GM06990 (cell line): Measurements from ENCODE around the gene CST4.

Source experiments
- DNase-seq: peaks from one replicate; pipeline ENCODE4 v3.0.0-alpha.2; 2011; ENCODE audit not compliant: insufficient read length; ENCODE audit errors: extremely low read depth
- H3K27me3 ChIP-seq: replicated peaks from 2 replicates; pipeline ENCODE4 v1.6.0; 2011; ENCODE audit warnings: low read length; ENCODE audit not compliant: control insufficient read depth, insufficient read depth
- H3K36me3 ChIP-seq: 2 replicates; pipeline ENCODE4 v1.5.1; 2011; ENCODE audit warnings: low read length; ENCODE audit not compliant: control insufficient read depth, insufficient read depth
- H3K4me3 ChIP-seq: replicated peaks from 2 replicates; pipeline ENCODE4 v1.5.1; 2011; ENCODE audit warnings: low read depth, mild to moderate bottlenecking, control low read depth, low read length
- CTCF ChIP-seq: IDR thresholded peaks from 2 replicates; pipeline ENCODE4 v1.5.1; 2011; ENCODE audit warnings: low read length, control low read depth, mild to moderate bottlenecking, inconsistent platforms; ENCODE audit not compliant: insufficient read depth, poor library complexity, severe bottlenecking

The CST4 gene

GRCh38 chr20:23640671-23641667 is 47.9 kb downstream of the CST4 start:
- H3K36me3 ChIP-seq: no peaks in the 10 kb centered on the region
- no peak overlapping the region for H3K4me3 ChIP-seq
- no peak for TF ChIP-seq CTCF
- no peak for DNase-seq
- H3K27me3 ChIP-seq: no peaks in the 10 kb centered on the region

- Histone ChIP-seq H3K27me3 (no peaks in the 10 kb centered on the region), H3K4me3 (no peak overlapping the region), H3K36me3 (no peaks in the 10 kb centered on the region)
- no peak for TF ChIP-seq CTCF
- no peak for DNase-seq
Observed at GRCh38 chr20:23640018-23640601, 48.7 kb downstream of the CST4 start.

GRCh38 chr20:23639490-23639958 is 49.3 kb downstream of the CST4 start:
- Histone ChIP-seq H3K36me3 (no peaks in the 10 kb centered on the region), H3K27me3 (no peaks in the 10 kb centered on the region), H3K4me3 (no peak overlapping the region)
- no peak for DNase-seq
- TF ChIP-seq CTCF: no peak

- Histone ChIP-seq H3K4me3 (peak overlapping the region; percentile 72), H3K27me3 (no peaks in the 10 kb centered on the region)
Observed at GRCh38 chr20:23638309-23638708, 50.5 kb downstream of the CST4 start.

More at GRCh38 chr20:23638309-23638708, 50.5 kb downstream of the CST4 start:
- no peak for DNase-seq
- H3K36me3 ChIP-seq: no peaks in the 10 kb centered on the region
- TF ChIP-seq CTCF: no peak
